ENCODE results near the gene CYP39A1.

The CYP39A1 gene

GRCh38 chr6:46606338-46606737, 46.3 kb downstream of the CYP39A1 start:
- no peak overlapping the region for H3K4me3 ChIP-seq (ENCODE audit: low read length)
- no peak for DNase-seq (ENCODE audit: low read depth, low spot score)

- DNase-seq (ENCODE audit: low read depth, low spot score), result no peak
- no peak overlapping the region for H3K4me3 ChIP-seq (ENCODE audit: low read length)
These were observed 47.4 kb downstream of the CYP39A1 start for GRCh38 chr6:46605091-46605797.

GRCh38 chr6:46598215-46598614, 54.4 kb downstream of the CYP39A1 start:
- no peak overlapping the region for H3K4me3 ChIP-seq (ENCODE audit: low read length)
- no peak for DNase-seq (ENCODE audit: low read depth, low spot score)

GRCh38 chr6:46592740-46593139, 59.9 kb downstream of the CYP39A1 start:
- no peak overlapping the region for H3K4me3 ChIP-seq (ENCODE audit: low read length)
- DNase-seq (ENCODE audit: low read depth, low spot score), result no peak

GRCh38 chr6:46592046-46592445, 60.6 kb downstream of the CYP39A1 start:
- DNase-seq (ENCODE audit: low read depth, low spot score), result no peak
- no peak overlapping the region for H3K4me3 ChIP-seq (ENCODE audit: low read length)

GRCh38 chr6:46590765-46591164, 61.9 kb downstream of the CYP39A1 start:
- H3K4me3 ChIP-seq (ENCODE audit: low read length), result no peak overlapping the region
- no peak for DNase-seq (ENCODE audit: low read depth, low spot score)

GRCh38 chr6:46586906-46587305, 65.7 kb downstream of the CYP39A1 start:
- DNase-seq (ENCODE audit: low read depth, low spot score), result no peak
- H3K4me3 ChIP-seq (ENCODE audit: low read length), result no peak overlapping the region

GRCh38 chr6:46584586-46584985, 68.0 kb downstream of the CYP39A1 start:
- no peak for DNase-seq (ENCODE audit: low read depth, low spot score)

GRCh38 chr6:46583721-46584120, 68.9 kb downstream of the CYP39A1 start:
- DNase-seq (ENCODE audit: low read depth, low spot score), result no peak
- H3K4me3 ChIP-seq (ENCODE audit: low read length), result no peak overlapping the region

More at GRCh38 chr6:46584586-46584985, 68.0 kb downstream of the CYP39A1 start:
- H3K4me3 ChIP-seq (ENCODE audit: low read length), result no peak overlapping the region

- no peak for DNase-seq (ENCODE audit: low read depth, low spot score)
- no peak overlapping the region for H3K4me3 ChIP-seq (ENCODE audit: low read length)
These were observed 69.5 kb downstream of the CYP39A1 start for GRCh38 chr6:46583081-46583480.

GRCh38 chr6:46581459-46582177, 71.0 kb downstream of the CYP39A1 start:
- no peak for DNase-seq (ENCODE audit: low read depth, low spot score)
- no peak overlapping the region for H3K4me3 ChIP-seq (ENCODE audit: low read length)

- no peak overlapping the region for H3K4me3 ChIP-seq (ENCODE audit: low read length)
- DNase-seq (ENCODE audit: low read depth, low spot score), result no peak
These were observed 77.1 kb downstream of the CYP39A1 start for GRCh38 chr6:46575530-46575929.

GRCh38 chr6:46573140-46573539, 79.5 kb downstream of the CYP39A1 start:
- no peak overlapping the region for H3K4me3 ChIP-seq (ENCODE audit: low read length)
- no peak for DNase-seq (ENCODE audit: low read depth, low spot score)

GRCh38 chr6:46565531-46565930, 87.1 kb downstream of the CYP39A1 start:
- DNase-seq (ENCODE audit: low read depth, low spot score), result no peak

GRCh38 chr6:46563924-46564323, 88.7 kb downstream of the CYP39A1 start:
- no peak overlapping the region for H3K4me3 ChIP-seq (ENCODE audit: low read length)
- no peak for DNase-seq (ENCODE audit: low read depth, low spot score)

More at GRCh38 chr6:46565531-46565930, 87.1 kb downstream of the CYP39A1 start:
- no peak overlapping the region for H3K4me3 ChIP-seq (ENCODE audit: low read length)

GRCh38 chr6:46556053-46556452, 96.6 kb downstream of the CYP39A1 start:
- no peak overlapping the region for H3K4me3 ChIP-seq (ENCODE audit: low read length)
- DNase-seq (ENCODE audit: low read depth, low spot score), result no peak

GRCh38 chr6:46555129-46555528, 97.5 kb downstream of the CYP39A1 start:
- no peak for DNase-seq (ENCODE audit: low read depth, low spot score)
- no peak overlapping the region for H3K4me3 ChIP-seq (ENCODE audit: low read length)

- H3K4me3 ChIP-seq (ENCODE audit: low read length), result no peak overlapping the region
- no peak for DNase-seq (ENCODE audit: low read depth, low spot score)
These were observed 103.5 kb downstream of the CYP39A1 start for GRCh38 chr6:46549155-46549554.

GRCh38 chr6:46541556-46541955, 111.1 kb downstream of the CYP39A1 start:
- H3K4me3 ChIP-seq (ENCODE audit: low read length), result no peak overlapping the region
- DNase-seq (ENCODE audit: low read depth, low spot score), result no peak

- no peak for DNase-seq (ENCODE audit: low read depth, low spot score)
- no peak overlapping the region for H3K4me3 ChIP-seq (ENCODE audit: low read length)
These were observed 112.8 kb downstream of the CYP39A1 start for GRCh38 chr6:46539866-46540265.
